HCT116 (cell line): ENCODE results near the gene WDR70. TPM values are rescaled to one million over a fixed set of nuclear protein-coding genes. Genes with fewer than 3 reads are reported as not detected.

Experiments used
- ATAC-seq: fragments of 200-7000 bp; cut with Tn5 transposase; 2 replicates; pipeline ENCODE4 v1.9.1; 2020; ENCODE audit warnings: mild to moderate bottlenecking, moderate library complexity
- BruUV-seq: library from RNA; stranded (reverse); fragments of 400-500 nt; replicated peaks from 2 replicates; lab custom pipeline; 2021; lab: Mats Ljungman, UMichigan
- CTCF ChIA-PET: fragments of 300-600 bp; sonication (Branson Sonifier 250); formaldehyde crosslinking; loops from one replicate; lab custom pipeline; 2021; ENCODE audit warnings: antibody characterized with exemption; lab: Charles Lee
- POLR2A ChIA-PET: fragments of 300-600, 350-600 bp; sonication (Branson Sonifier 250); formaldehyde crosslinking; loops from one replicate; lab custom pipeline; 2021; ENCODE audit warnings: antibody characterized with exemption; lab: Charles Lee
- RAD21 ChIA-PET, 2 experiments: fragments of 300-600 bp; sonication (Branson Sonifier 250); formaldehyde crosslinking; loops; one replicate each; lab custom pipeline; 2023; ENCODE audit warnings: low total read pairs in 2 of 2; ENCODE audit not compliant: uncharacterized antibody in 2 of 2, unreplicated experiment in 2 of 2, low non-redundant PET in 1 of 2; lab: Charles Lee
- DNase-seq: peaks from one replicate; pipeline ENCODE4 v3.0.0-alpha.2; 2010; ENCODE audit warnings: low read depth, low spot score
- H2AFZ ChIP-seq: fragments of 200-600 bp; shearing (Covaris generic), sonication (generic); 2 replicates; pipeline ENCODE4 v1.6.1; 2017; ENCODE audit warnings: low read depth, mixed run types, mixed read lengths, antibody characterized with exemption, low read length; ENCODE audit not compliant: poor library complexity, severe bottlenecking
- H3K27ac ChIP-seq: 2 replicates; pipeline ENCODE4 v1.5.1; 2012; ENCODE audit warnings: low read depth, low read length
- H3K27me3 ChIP-seq: fragments of 200-600 bp; sonication (generic); 2 replicates; pipeline ENCODE4 v1.6.1; 2016; ENCODE audit warnings: mixed run types, low read length, mixed read lengths; ENCODE audit not compliant: insufficient read depth
- H3K36me3 ChIP-seq, 2 experiments: fragments of 200-500 bp in 1 of 2; fragments of 200-600 bp in 1 of 2; sonication (Bioruptor generic) in 1 of 2; sonication (generic) in 1 of 2; 2 replicates each; pipeline versions ENCODE4 v1.5.1 to v1.6.1; 2014 to 2016; ENCODE audit warnings: low read length in 2 of 2, inconsistent platforms in 1 of 2, mixed read lengths in 1 of 2, mixed run types in 1 of 2; ENCODE audit not compliant: insufficient read depth in 2 of 2, control insufficient read depth in 1 of 2
- H3K4me1 ChIP-seq, 2 experiments: fragments of 200-600 bp in 1 of 2; sonication (generic) in 1 of 2; 2 replicates each; pipeline versions ENCODE4 v1.5.1 to v1.6.1; 2012 to 2017; ENCODE audit warnings: low read length in 2 of 2, inconsistent platforms in 1 of 2, mild to moderate bottlenecking in 1 of 2, mixed read lengths in 1 of 2, mixed run types in 1 of 2, moderate library complexity in 1 of 2; ENCODE audit not compliant: insufficient read depth in 2 of 2, control insufficient read depth in 1 of 2
- H3K4me2 ChIP-seq: fragments of 200-600 bp; sonication (generic); 2 replicates; pipeline ENCODE4 v1.6.1; 2017; ENCODE audit warnings: mixed run types, low read length, mixed read lengths
- H3K4me3 ChIP-seq, 2 experiments: fragments of 200-600 bp in 1 of 2; sonication (generic) in 1 of 2; replicated peaks in 1 of 2; 2 replicates each; pipeline ENCODE4 v1.5.1; 2011 to 2016; ENCODE audit warnings: low read length in 2 of 2, control low read depth in 1 of 2, low read depth in 1 of 2, mild to moderate bottlenecking in 1 of 2, mixed read lengths in 1 of 2, mixed run types in 1 of 2
- H3K79me2 ChIP-seq: fragments of 200-600 bp; sonication (generic); 2 replicates; pipeline ENCODE4 v1.6.1; 2017; ENCODE audit warnings: mild to moderate bottlenecking, mixed run types, low read length, moderate library complexity, mixed read lengths; ENCODE audit not compliant: insufficient read depth
- H3K9ac ChIP-seq: fragments of 200-600 bp; sonication (generic); 2 replicates; pipeline ENCODE4 v1.6.1; 2016; ENCODE audit warnings: low read length, mixed read lengths
- H3K9me2 ChIP-seq: fragments of 200-600 bp; sonication (generic), shearing (Covaris generic); 2 replicates; pipeline ENCODE4 v1.6.1; 2017; ENCODE audit warnings: mixed run types, mild to moderate bottlenecking, moderate library complexity; ENCODE audit not compliant: insufficient read depth
- H3K9me3 ChIP-seq, 2 experiments: fragments of 200-500 bp in 1 of 2; fragments of 200-600 bp in 1 of 2; sonication (Bioruptor generic) in 1 of 2; sonication (generic) in 1 of 2; 2 replicates each; pipeline ENCODE4 v1.6.1; 2014 to 2017; ENCODE audit warnings: low read length in 2 of 2, mixed read lengths in 2 of 2, inconsistent platforms in 1 of 2, low read depth in 1 of 2, mild to moderate bottlenecking in 1 of 2, mixed run types in 1 of 2, moderate library complexity in 1 of 2; ENCODE audit not compliant: control insufficient read depth in 1 of 2, insufficient read depth in 1 of 2
- H4K20me1 ChIP-seq: fragments of 200-600 bp; sonication (generic), shearing (Covaris generic); 2 replicates; pipeline ENCODE4 v1.6.1; 2017; ENCODE audit warnings: mixed run types, mild to moderate bottlenecking, moderate library complexity; ENCODE audit not compliant: insufficient read depth
- CBX3 ChIP-seq: IDR thresholded peaks from 2 replicates; pipeline ENCODE4 v1.6.1; 2012; ENCODE audit warnings: low read depth
- CEBPB ChIP-seq: IDR thresholded peaks from 2 replicates; pipeline ENCODE4 v1.6.1; 2012; ENCODE audit warnings: low read depth
- ELF1 ChIP-seq: IDR thresholded peaks from 2 replicates; pipeline ENCODE4 v1.6.1; 2012; ENCODE audit warnings: low read depth, borderline replicate concordance
- EZH2phosphoT487 ChIP-seq: fragments of 200-600 bp; IDR thresholded peaks from 2 replicates; pipeline ENCODE4 v1.6.1; 2018; ENCODE audit warnings: antibody characterized with exemption, borderline replicate concordance
- JUND ChIP-seq: IDR thresholded peaks from 2 replicates; pipeline ENCODE4 v1.6.1; 2012
- MAX ChIP-seq: IDR thresholded peaks from 2 replicates; pipeline ENCODE4 v1.6.1; 2012
- POLR2AphosphoS5 ChIP-seq: IDR thresholded peaks from 2 replicates; pipeline ENCODE4 v1.6.1; 2011; ENCODE audit warnings: mild to moderate bottlenecking, low read depth, low read length, moderate library complexity
- SIN3A ChIP-seq: IDR thresholded peaks from 2 replicates; pipeline ENCODE4 v1.6.1; 2012; ENCODE audit warnings: low read depth
- SP1 ChIP-seq: IDR thresholded peaks from 2 replicates; pipeline ENCODE4 v1.6.1; 2012; ENCODE audit warnings: low read depth
- SRF ChIP-seq: IDR thresholded peaks from 2 replicates; pipeline ENCODE4 v1.6.1; 2012; ENCODE audit warnings: low read depth
- TCF7L2 ChIP-seq: IDR thresholded peaks from 2 replicates; pipeline ENCODE4 v1.7.0; 2011; ENCODE audit warnings: borderline replicate concordance, inconsistent platforms; ENCODE audit not compliant: insufficient read depth, insufficient read length; ENCODE audit errors: extremely low read depth
- ZNF274 ChIP-seq: fragments of 200-500 bp; sonication (Bioruptor generic); IDR thresholded peaks from 2 replicates; pipeline ENCODE4 v1.6.1; 2014; ENCODE audit warnings: mild to moderate bottlenecking, low read depth, low read length, inconsistent platforms
- intact Hi-C: fragments of 100-400 bp; cut with micrococcal nuclease; formaldehyde crosslinking; loops from 2 replicates; pipeline ENCODE4 v1.10.0; 2022
- total RNA-seq: library from RNA; stranded (reverse); gene quantifications from one replicate; pipeline ENCODE4 v1.2.1, GENCODE V29; 2021; ENCODE audit not compliant: unreplicated experiment
- TF ChIP-seq, protein P1 (sequence below), 3 experiments: fragments of 200-600 bp in 1 of 3; sonication (generic) in 1 of 3; IDR thresholded peaks in 2 of 3; conservative IDR thresholded peaks in 1 of 3; 2 replicates each; pipeline ENCODE4 v1.5.1; 2012 to 2017; ENCODE audit warnings: low read depth in 2 of 3, low read length in 2 of 3, antibody characterized with exemption in 1 of 3, borderline replicate concordance in 1 of 3, control low read depth in 1 of 3, mild to moderate bottlenecking in 1 of 3, mixed read lengths in 1 of 3, mixed run types in 1 of 3, moderate library complexity in 1 of 3; ENCODE audit not compliant: insufficient read depth in 1 of 3

WDR70 gene
- total RNA-seq, 1 experiment from 2014 or later, result 31.1 TPM

GRCh38 chr5:37740331-37741066 is 361.4 kb downstream of the WDR70 start:
- no peak for DNase-seq
- no peaks in the 10 kb centered on the region for H3K9me3 ChIP-seq
- H3K4me1 ChIP-seq, result peaks cover 21% of the 10 kb centered on the region in 2 experiments
- no peaks in the 10 kb centered on the region for H4K20me1 ChIP-seq
- H3K9me2 ChIP-seq, result no peaks in the 10 kb centered on the region
- no peak overlapping the region for H3K4me2 ChIP-seq
- H2AFZ ChIP-seq, result no peak overlapping the region
- no peaks in the 10 kb centered on the region for H3K27me3 ChIP-seq
- POLR2A ChIA-PET, result no interaction called here
- BruUV-seq, result no TSS peak
- CTCF ChIA-PET, result interaction anchor here (1.8 kb wide), 1 partner anchor 17 kb away, joined by 6 read pairs; no protein-coding TSS in a partner anchor
- H3K79me2 ChIP-seq, result no peaks in the 10 kb centered on the region
- RAD21 ChIA-PET, result no interaction called here
- intact Hi-C loops, result no loop called here
- ATAC-seq, result no peak
- H3K9ac ChIP-seq, result no peak overlapping the region
- no peak overlapping the region for H3K4me3 ChIP-seq
- H3K36me3 ChIP-seq, result no peaks in the 10 kb centered on the region
- no peak for TF ChIP-seq SP1
- no peak for TF ChIP-seq SRF
- TF ChIP-seq POLR2AphosphoS5, result no peak
- no peak for TF ChIP-seq JUND
- TF ChIP-seq ZNF274, result no peak
- no peak for TF ChIP-seq ELF1
- no peak for TF ChIP-seq CBX3
- TF ChIP-seq, protein P1, sequence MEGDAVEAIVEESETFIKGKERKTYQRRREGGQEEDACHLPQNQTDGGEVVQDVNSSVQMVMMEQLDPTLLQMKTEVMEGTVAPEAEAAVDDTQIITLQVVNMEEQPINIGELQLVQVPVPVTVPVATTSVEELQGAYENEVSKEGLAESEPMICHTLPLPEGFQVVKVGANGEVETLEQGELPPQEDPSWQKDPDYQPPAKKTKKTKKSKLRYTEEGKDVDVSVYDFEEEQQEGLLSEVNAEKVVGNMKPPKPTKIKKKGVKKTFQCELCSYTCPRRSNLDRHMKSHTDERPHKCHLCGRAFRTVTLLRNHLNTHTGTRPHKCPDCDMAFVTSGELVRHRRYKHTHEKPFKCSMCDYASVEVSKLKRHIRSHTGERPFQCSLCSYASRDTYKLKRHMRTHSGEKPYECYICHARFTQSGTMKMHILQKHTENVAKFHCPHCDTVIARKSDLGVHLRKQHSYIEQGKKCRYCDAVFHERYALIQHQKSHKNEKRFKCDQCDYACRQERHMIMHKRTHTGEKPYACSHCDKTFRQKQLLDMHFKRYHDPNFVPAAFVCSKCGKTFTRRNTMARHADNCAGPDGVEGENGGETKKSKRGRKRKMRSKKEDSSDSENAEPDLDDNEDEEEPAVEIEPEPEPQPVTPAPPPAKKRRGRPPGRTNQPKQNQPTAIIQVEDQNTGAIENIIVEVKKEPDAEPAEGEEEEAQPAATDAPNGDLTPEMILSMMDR (IDR thresholded peaks at IDR 0.05 in 2 of 3, conservative IDR thresholded peaks at IDR 0.05 in 1 of 3; ENCODE audit: borderline replicate concordance in 1 of 3, insufficient read depth in 1 of 3, low read depth in 2 of 3, low read length in 2 of 3), result no peak
- TF ChIP-seq EZH2phosphoT487, result no peak
- TF ChIP-seq MAX, result no peak
- no peak for TF ChIP-seq TCF7L2
- TF ChIP-seq SIN3A, result no peak
- TF ChIP-seq CEBPB, result no peak
- no peak overlapping the region for H3K27ac ChIP-seq
